GM19238 (cell line): ENCODE measurements around the gene IQCF6.
"Not testable (repeated sequence)": the region's sequence is repeated elsewhere in the genome, so short reads cannot be mapped to it uniquely, and the experiment has no call there.

Source experiments
- DNase-seq: peaks from one replicate; pipeline ENCODE4 v3.0.0; 2011; ENCODE audit warnings: low spot score; ENCODE audit not compliant: insufficient read length

IQCF6 gene

GRCh38 chr3:51779137-51779536 lies at the start of gene IQCF6:
Gene IQCF6, minus strand, starts transcription at chr3:51779237. Its CDS starts 13 bp downstream, at chr3:51779224.
- no peak for DNase-seq

- no peak for DNase-seq
Measured at GRCh38 chr3:51828297-51828696, 49.3 kb upstream of the IQCF6 start.

- no peak for DNase-seq
Measured at GRCh38 chr3:51819709-51820406, 40.8 kb upstream of the IQCF6 start.

GRCh38 chr3:51819151-51819550 lies 40.1 kb upstream of the IQCF6 start:
- DNase-seq = no peak

DNA sequence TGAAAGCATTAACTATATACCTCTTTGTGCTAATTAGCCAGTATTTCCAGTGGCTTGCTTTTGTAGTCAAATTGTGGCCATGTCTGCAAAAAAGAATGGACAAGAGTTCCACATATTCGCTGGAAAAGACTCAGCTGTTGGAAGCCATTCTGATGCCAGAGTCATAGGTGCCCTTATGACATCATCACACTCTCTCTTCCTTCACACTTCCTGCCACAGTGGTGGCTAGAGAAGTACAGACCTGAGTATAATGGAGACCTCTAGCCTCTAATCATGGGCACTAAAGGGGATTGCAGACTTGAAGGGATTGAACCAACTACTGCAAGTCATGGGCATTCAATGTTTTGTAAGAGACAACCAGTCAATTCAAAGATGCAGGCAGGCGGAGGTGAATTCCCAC lies 38.3 kb upstream of the IQCF6 start:
- no peak for DNase-seq

- no peak for DNase-seq
Measured at GRCh38 chr3:51816723-51817122, 37.7 kb upstream of the IQCF6 start.

- DNase-seq = no peak
Measured at GRCh38 chr3:51815614-51816013, 36.6 kb upstream of the IQCF6 start.

- no peak for DNase-seq
Measured at GRCh38 chr3:51814034-51814433, 35.0 kb upstream of the IQCF6 start.

DNA sequence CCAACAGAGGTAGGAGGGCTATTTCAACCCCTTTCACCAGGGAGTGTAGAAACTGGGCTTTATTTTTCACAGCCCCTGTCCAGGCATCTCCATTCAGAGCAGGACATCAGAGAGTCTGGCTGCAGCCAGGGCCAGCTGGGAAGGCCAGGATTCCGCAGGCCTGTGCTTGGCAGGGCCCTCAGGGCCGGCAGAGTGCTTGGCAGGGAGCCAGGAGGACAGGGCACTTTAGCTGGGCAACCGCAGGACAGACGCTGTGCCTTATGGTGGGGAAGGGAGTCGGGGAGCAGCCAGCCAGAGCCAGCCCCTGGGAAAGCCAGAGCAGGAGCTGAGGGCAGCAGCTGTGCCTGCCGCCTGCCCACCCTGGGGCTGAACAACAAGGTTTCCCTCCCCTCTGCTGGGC lies 34.5 kb upstream of the IQCF6 start:
- no peak for DNase-seq

DNA sequence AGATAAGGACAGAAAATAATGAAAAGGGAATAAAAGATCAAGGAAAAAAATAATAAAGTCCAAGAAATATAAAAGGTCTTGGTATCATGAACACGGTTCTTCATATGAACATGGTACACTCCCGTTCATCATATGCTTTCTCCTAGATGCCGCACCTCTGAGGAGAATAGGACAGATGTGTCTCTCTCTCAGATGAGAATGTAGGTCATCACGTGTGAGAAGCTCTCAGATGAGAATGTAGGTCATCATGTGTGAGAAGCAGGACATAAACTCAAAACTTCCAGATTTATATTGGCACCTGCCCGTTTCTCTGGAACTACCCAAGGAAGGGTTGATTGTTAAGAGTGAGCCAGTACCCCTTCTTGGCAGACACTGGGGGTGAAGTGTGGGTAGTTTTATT lies 29.9 kb upstream of the IQCF6 start:
- no peak for DNase-seq

DNA sequence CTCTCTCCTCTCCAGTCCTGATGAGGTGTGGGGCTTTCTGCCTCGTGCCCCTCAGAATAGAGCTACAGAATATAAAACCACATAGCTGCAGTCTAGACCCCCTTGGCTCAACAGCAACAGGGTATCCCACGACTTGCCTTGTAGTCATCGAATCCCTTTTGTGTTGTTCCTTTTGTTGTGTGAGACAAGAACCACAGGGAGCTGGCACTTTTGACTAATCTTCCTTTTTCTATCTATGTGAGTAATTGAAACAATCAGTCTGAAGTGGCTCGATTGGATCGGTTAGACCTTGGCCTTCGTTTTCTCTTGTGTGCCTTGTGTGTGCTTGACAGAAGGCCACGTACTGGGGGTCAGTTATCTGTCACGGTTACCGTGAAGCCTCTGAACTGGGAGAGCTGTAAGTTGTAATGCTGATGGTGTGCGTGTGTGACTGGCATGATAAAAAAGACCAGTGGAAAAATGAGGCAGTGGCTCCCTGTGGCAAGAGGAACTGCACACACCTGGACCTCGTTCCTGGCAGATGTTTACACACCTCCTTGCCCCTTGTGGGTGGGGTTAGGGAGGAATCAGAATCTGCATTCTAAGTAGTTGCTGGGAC lies 23.2 kb upstream of the IQCF6 start:
- no peak for DNase-seq

- DNase-seq = no peak
Measured at GRCh38 chr3:51800750-51801125, 21.7 kb upstream of the IQCF6 start.

- peak; percentile 19 for DNase-seq
Measured at GRCh38 chr3:51799879-51800749, 21.1 kb upstream of the IQCF6 start.

- DNase-seq = no peak
Measured at GRCh38 chr3:51798411-51798963, 19.4 kb upstream of the IQCF6 start.

- no peak for DNase-seq
Measured at GRCh38 chr3:51796854-51797253, 17.8 kb upstream of the IQCF6 start.

DNA sequence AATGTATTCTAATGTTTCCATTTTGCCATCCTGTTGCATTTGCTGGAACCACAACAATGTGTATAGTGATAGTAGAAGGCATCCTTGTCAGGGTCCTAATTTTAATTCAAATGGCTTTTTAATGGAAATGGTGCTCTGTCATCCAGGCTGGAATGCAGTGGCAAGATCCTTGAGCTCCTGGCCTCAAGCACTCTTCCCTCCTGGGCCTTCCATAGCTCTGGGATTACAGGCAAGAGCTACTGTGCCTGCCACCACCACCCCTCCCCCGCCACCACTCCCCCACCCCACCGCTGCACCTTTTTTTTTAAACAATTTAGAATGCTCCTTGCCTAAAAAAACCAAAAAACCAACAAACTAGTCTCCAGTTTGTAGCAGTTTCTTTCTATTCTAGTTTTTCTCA lies 15.2 kb upstream of the IQCF6 start:
- DNase-seq = no peak

GRCh38 chr3:51792206-51792605 lies 13.2 kb upstream of the IQCF6 start:
- no peak for DNase-seq

DNA sequence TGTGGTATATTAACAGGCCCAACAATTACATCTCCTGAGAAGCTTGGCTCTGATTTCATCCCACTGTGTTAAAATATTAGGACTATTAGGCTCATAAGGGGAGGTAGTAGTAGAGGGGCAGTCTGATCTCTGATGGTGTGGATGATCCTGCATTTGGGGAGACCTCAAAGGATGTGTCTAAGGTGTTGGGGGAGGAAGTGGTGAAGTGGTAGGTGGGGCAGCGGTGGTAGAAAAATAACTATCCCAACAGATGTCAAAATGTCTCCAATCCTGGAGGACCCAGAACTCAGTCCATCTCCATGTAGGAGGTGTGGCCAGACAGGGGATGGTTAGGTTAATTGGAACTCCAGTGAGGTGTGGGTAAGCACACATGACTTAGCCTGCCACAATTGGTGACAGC lies 10.4 kb upstream of the IQCF6 start:
- no peak for DNase-seq

DNA sequence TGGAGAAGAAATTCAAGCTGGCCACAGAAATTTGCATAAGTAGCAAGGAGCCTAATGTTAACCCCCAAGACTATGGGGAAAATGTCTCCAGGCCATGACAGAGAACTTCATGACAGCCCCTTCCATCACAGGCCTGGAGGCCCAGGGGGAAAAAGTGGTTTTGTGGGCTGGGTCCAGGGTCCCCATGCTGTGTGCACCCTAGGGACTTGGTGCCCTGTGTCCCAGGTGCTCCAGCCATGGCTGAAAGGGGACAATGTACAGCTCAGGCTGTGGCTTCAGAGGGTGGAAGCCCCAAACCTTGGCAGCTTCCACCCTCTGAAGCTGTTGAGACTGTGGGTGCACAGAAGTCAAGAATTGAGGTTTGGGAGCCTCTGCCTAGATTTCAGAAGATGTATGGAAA lies 8.5 kb upstream of the IQCF6 start:
- not testable (repeated sequence) for DNase-seq

GRCh38 chr3:51786267-51786666 lies 7.2 kb upstream of the IQCF6 start:
- DNase-seq = no peak

GRCh38 chr3:51778554-51778953 lies 483 bp downstream of the IQCF6 start:
- no peak for DNase-seq

- DNase-seq = no peak
Measured at GRCh38 chr3:51777985-51778384, 1.1 kb downstream of the IQCF6 start.
